ENCODE measurements around the gene CTCFL.

CTCFL gene

DNA sequence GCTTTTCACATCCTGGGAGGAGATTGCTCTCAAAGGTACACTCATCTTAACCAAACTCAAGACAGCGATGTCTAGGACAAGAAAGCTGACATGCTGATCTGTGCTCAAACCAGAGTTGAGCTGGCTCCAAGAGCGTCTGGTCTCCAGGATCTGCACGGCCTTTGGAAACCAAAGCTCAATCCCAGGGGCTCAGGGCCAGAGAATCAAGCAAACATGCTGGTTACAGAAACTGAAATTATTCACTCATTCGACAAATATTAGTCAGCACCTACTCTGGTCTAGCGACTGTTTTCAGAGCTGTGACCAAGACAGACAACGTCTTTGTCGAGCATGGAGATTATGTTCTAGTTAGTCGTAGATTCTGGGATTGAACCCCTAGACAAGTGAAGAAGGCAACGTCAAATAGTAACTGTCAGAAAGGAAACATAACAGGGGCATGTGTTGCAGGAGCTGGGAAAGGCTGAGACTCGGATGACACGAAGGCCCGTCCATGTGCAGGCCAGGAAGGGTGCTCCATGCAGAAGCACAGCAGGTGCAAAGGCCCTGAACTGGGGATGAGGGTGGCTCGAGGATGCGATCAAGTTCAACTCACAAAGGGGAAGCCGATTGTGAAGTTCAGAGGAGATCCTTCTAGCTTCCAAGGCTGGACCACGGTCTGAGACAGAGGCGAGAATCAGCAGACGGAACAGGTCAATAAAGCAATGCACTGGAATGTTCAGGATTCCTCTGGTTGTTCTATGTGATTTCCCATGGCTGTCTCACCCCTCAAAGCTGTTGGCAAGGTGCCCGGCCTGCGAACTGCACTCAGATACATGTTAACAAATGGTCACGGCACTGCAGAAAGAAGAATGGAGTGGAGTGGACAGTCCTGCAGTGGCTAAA lies 23.5 kb upstream of the CTCFL start:
- peaks cover 19% of the 10 kb centered on the region for H3K27me3 ChIP-seq (ENCODE audit: insufficient read depth, poor library complexity, severe bottlenecking)

GRCh38 chr20:57546956-57547649 lies 22.2 kb upstream of the CTCFL start:
- Histone ChIP-seq H3K27ac (replicated peaks) (no peak overlapping the region), H3K27me3 (ENCODE audit: insufficient read depth, poor library complexity, severe bottlenecking) (peaks cover 19% of the 10 kb centered on the region), H3K4me3 (replicated peaks; ENCODE audit: insufficient read depth, low read length) (no peak overlapping the region)
- no peak for TF ChIP-seq SPI1 (IDR thresholded peaks at IDR 0.05; ENCODE audit: borderline replicate concordance, low read depth)
- no peak for TF ChIP-seq REST (IDR thresholded peaks at IDR 0.05; ENCODE audit: insufficient replicate concordance, low read depth)
- no peak for TF ChIP-seq CTCF (IDR thresholded peaks at IDR 0.05; ENCODE audit: insufficient read depth, low read length)
- no peak for DNase-seq (ENCODE audit: low read depth in 1 of 2, low spot score in 1 of 2)

More for the DNA sequence above, 23.5 kb upstream of the CTCFL start:
- no peak for TF ChIP-seq SPI1 (IDR thresholded peaks at IDR 0.05; ENCODE audit: borderline replicate concordance, low read depth)
- TF ChIP-seq CTCF (IDR thresholded peaks at IDR 0.05; ENCODE audit: insufficient read depth, low read length) = no peak
- no peak for TF ChIP-seq POLR2AphosphoS5 (IDR thresholded peaks at IDR 0.05; ENCODE audit: low read depth)
- TF ChIP-seq GABPA (IDR thresholded peaks at IDR 0.05; ENCODE audit: low read depth) = no peak
- no peak overlapping the region for H3K4me3 ChIP-seq (replicated peaks; ENCODE audit: insufficient read depth, low read length)
- no peak for DNase-seq (ENCODE audit: low read depth in 1 of 2, low spot score in 1 of 2)
- H3K27ac ChIP-seq (replicated peaks) = no peak overlapping the region

GRCh38 chr20:57545927-57546662 lies 21.2 kb upstream of the CTCFL start:
- DNase-seq (ENCODE audit: low read depth in 1 of 2, low spot score in 1 of 2) = no peak
- no peak overlapping the region for H3K4me3 ChIP-seq (replicated peaks; ENCODE audit: insufficient read depth, low read length)
- TF ChIP-seq SPI1 (IDR thresholded peaks at IDR 0.05; ENCODE audit: borderline replicate concordance, low read depth) (no peak), CTCF (IDR thresholded peaks at IDR 0.05; ENCODE audit: insufficient read depth, low read length) (no peak), GABPA (IDR thresholded peaks at IDR 0.05; ENCODE audit: low read depth) (no peak), POLR2AphosphoS5 (IDR thresholded peaks at IDR 0.05; ENCODE audit: low read depth) (no peak), REST (IDR thresholded peaks at IDR 0.05; ENCODE audit: insufficient replicate concordance, low read depth) (no peak)
- H3K27me3 ChIP-seq (ENCODE audit: insufficient read depth, poor library complexity, severe bottlenecking) = peaks cover 19% of the 10 kb centered on the region
- H3K27ac ChIP-seq (replicated peaks) = no peak overlapping the region

All from HL-60 (cell line).